Trophoblast cell (in vitro differentiated cells and primary cell): ENCODE results near the gene HDC.

Experiments used
- DNase-seq, 2 donors: peaks; one replicate each; pipeline ENCODE4 v3.0.0-alpha.2; 2016
- H2AFZ ChIP-seq: 2 replicates; pipeline ENCODE4 v1.6.1; 2013; ENCODE audit warnings: low read length, moderate library complexity, mild to moderate bottlenecking; ENCODE audit not compliant: insufficient read depth, poor library complexity
- H2AK5ac ChIP-seq: 2 replicates; pipeline ENCODE4 v1.6.1; 2013; ENCODE audit warnings: mild to moderate bottlenecking, low read length
- H2BK120ac ChIP-seq: 2 replicates; pipeline ENCODE4 v1.6.1; 2013; ENCODE audit warnings: low read length, mild to moderate bottlenecking, moderate library complexity; ENCODE audit not compliant: insufficient read depth, poor library complexity
- H2BK12ac ChIP-seq: 2 replicates; pipeline ENCODE4 v1.6.1; 2013; ENCODE audit warnings: mild to moderate bottlenecking, low read length, moderate library complexity
- H2BK5ac ChIP-seq: 2 replicates; pipeline ENCODE4 v1.6.1; 2013; ENCODE audit warnings: low read length, low read depth, moderate library complexity, mild to moderate bottlenecking; ENCODE audit not compliant: poor library complexity
- H3K14ac ChIP-seq: 2 replicates; pipeline ENCODE4 v1.6.1; 2013; ENCODE audit warnings: mild to moderate bottlenecking, low read length
- H3K18ac ChIP-seq: 2 replicates; pipeline ENCODE4 v1.6.1; 2013; ENCODE audit warnings: mild to moderate bottlenecking, low read length
- H3K23ac ChIP-seq: 2 replicates; pipeline ENCODE4 v1.6.1; 2013; ENCODE audit warnings: low read length
- H3K27ac ChIP-seq: 2 replicates; pipeline ENCODE4 v1.5.1; 2013; ENCODE audit warnings: low read depth, mild to moderate bottlenecking, inconsistent platforms, low read length, moderate library complexity
- H3K27me3 ChIP-seq: 2 replicates; pipeline ENCODE4 v1.6.1; 2013; ENCODE audit warnings: inconsistent platforms, mild to moderate bottlenecking, low read length, moderate library complexity; ENCODE audit not compliant: insufficient read depth
- H3K36me3 ChIP-seq, 2 experiments: 1 replicate in 1 of 2; 2 replicates in 1 of 2; pipeline ENCODE4 v1.6.1; 2013; ENCODE audit warnings: low read length in 2 of 2, mild to moderate bottlenecking in 2 of 2, moderate library complexity in 1 of 2; ENCODE audit not compliant: insufficient read depth in 2 of 2, control insufficient read depth in 1 of 2
- H3K4ac ChIP-seq: 2 replicates; pipeline ENCODE4 v1.6.1; 2013; ENCODE audit warnings: low read depth, mild to moderate bottlenecking, low read length, moderate library complexity
- H3K4me1 ChIP-seq, 2 experiments: 1 replicate in 1 of 2; 2 replicates in 1 of 2; pipeline ENCODE4 v1.6.1; 2013; ENCODE audit warnings: low read length in 2 of 2, mild to moderate bottlenecking in 2 of 2, moderate library complexity in 1 of 2; ENCODE audit not compliant: insufficient read depth in 2 of 2, control insufficient read depth in 1 of 2
- H3K4me2 ChIP-seq: 2 replicates; pipeline ENCODE4 v1.6.1; 2013; ENCODE audit warnings: inconsistent platforms, mild to moderate bottlenecking, low read length, moderate library complexity
- H3K4me3 ChIP-seq: 2 replicates; pipeline ENCODE4 v1.5.1; 2013; ENCODE audit warnings: mild to moderate bottlenecking, low read depth, low read length, inconsistent platforms
- H3K79me1 ChIP-seq: one replicate; pipeline ENCODE4 v1.6.1; 2013; ENCODE audit warnings: low read length
- H3K79me2 ChIP-seq: 2 replicates; pipeline ENCODE4 v1.6.1; 2013; ENCODE audit warnings: low read length, mild to moderate bottlenecking; ENCODE audit not compliant: control insufficient read depth, insufficient read depth, poor library complexity
- H3K9ac ChIP-seq: 2 replicates; pipeline ENCODE4 v1.6.1; 2013; ENCODE audit warnings: mild to moderate bottlenecking, low read length
- H3K9me3 ChIP-seq: 2 replicates; pipeline ENCODE4 v1.6.1; 2013; ENCODE audit warnings: low read depth, mild to moderate bottlenecking, control low read depth, inconsistent platforms, low read length; ENCODE audit not compliant: insufficient read depth
- H4K12ac ChIP-seq: 2 replicates; pipeline ENCODE4 v1.6.1; 2013; ENCODE audit warnings: low read depth, mild to moderate bottlenecking, low read length, moderate library complexity
- H4K8ac ChIP-seq: 2 replicates; pipeline ENCODE4 v1.6.1; 2013; ENCODE audit warnings: low read depth, mild to moderate bottlenecking, low read length, moderate library complexity
- H4K91ac ChIP-seq: one replicate; pipeline ENCODE4 v1.6.1; 2013; ENCODE audit warnings: low read depth, mild to moderate bottlenecking, low read length, moderate library complexity
- WGBS: extraction: QIAGEN DNeasy Blood & Tissue Kit; methylation state at CpG from one replicate; pipeline ENCODE4 v1.1.7; 2013; ENCODE audit warnings: missing lambda C conversion rate; ENCODE audit not compliant: insufficient read length, insufficient coverage; ENCODE audit errors: extremely low coverage; 5-methylcytosine and 5-hydroxymethylcytosine counted together

HDC gene

GRCh38 chr15:50225057-50225456 is 40.5 kb downstream of the HDC start:
- Histone ChIP-seq H3K4me3 (no peak overlapping the region), H3K23ac (no peak overlapping the region), H3K14ac (no peak overlapping the region), H2BK120ac (no peak overlapping the region), H3K36me3 (no peaks in the 10 kb centered on the region), H2AK5ac (no peak overlapping the region), H3K79me2 (peaks cover 2% of the 10 kb centered on the region), H4K8ac (no peak overlapping the region), H4K12ac (no peak overlapping the region), H2BK5ac (no peak overlapping the region), H3K79me1 (no peaks in the 10 kb centered on the region), H3K9me3 (no peaks in the 10 kb centered on the region), H4K91ac (no peak overlapping the region), H2BK12ac (no peak overlapping the region), H3K27me3 (no peaks in the 10 kb centered on the region), H3K18ac (no peak overlapping the region), H3K4me2 (no peak overlapping the region), H3K4me1 (peaks cover 0 to under 1% of the 10 kb centered on the region in 2 experiments), H2AFZ (no peak overlapping the region), H3K27ac (no peak overlapping the region), H3K9ac (no peak overlapping the region), H3K4ac (no peak overlapping the region)
- no peak for DNase-seq
- WGBS = no CpG with 5 or more reads among the region's 1 CpG

- Histone ChIP-seq H4K12ac (no peak overlapping the region), H2AFZ (no peak overlapping the region), H2BK120ac (no peak overlapping the region), H3K23ac (no peak overlapping the region), H4K91ac (no peak overlapping the region), H3K9me3 (no peaks in the 10 kb centered on the region), H3K18ac (no peak overlapping the region), H4K8ac (no peak overlapping the region), H3K79me1 (no peaks in the 10 kb centered on the region), H3K4me1 (peaks cover 0 to 2% of the 10 kb centered on the region in 2 experiments), H3K79me2 (peaks cover 2% of the 10 kb centered on the region), H3K27me3 (no peaks in the 10 kb centered on the region), H3K36me3 (no peaks in the 10 kb centered on the region), H3K4ac (no peak overlapping the region), H2BK5ac (no peak overlapping the region), H3K9ac (no peak overlapping the region), H2BK12ac (no peak overlapping the region), H2AK5ac (no peak overlapping the region), H3K14ac (no peak overlapping the region), H3K4me2 (no peak overlapping the region), H3K27ac (no peak overlapping the region), H3K4me3 (no peak overlapping the region)
- WGBS = no CpG with 5 or more reads among the region's 5 CpGs
- no peak for DNase-seq
These were observed 40.9 kb downstream of the HDC start for GRCh38 chr15:50224606-50225005.

- peaks cover 2% of the 10 kb centered on the region for H3K79me2 ChIP-seq
- no peak overlapping the region for H3K4me2 ChIP-seq
- no peak overlapping the region for H4K91ac ChIP-seq
- H4K8ac ChIP-seq = no peak overlapping the region
- no peak overlapping the region for H3K4ac ChIP-seq
- H2BK120ac ChIP-seq = no peak overlapping the region
- no peak overlapping the region for H4K12ac ChIP-seq
- no peaks in the 10 kb centered on the region for H3K9me3 ChIP-seq
- no peak overlapping the region for H2BK5ac ChIP-seq
- H3K27me3 ChIP-seq = no peaks in the 10 kb centered on the region
- no CpG with 5 or more reads among the region's 2 CpGs for WGBS
- H2BK12ac ChIP-seq = no peak overlapping the region
- H3K23ac ChIP-seq = no peak overlapping the region
- H3K9ac ChIP-seq = no peak overlapping the region
- H3K27ac ChIP-seq = no peak overlapping the region
- H3K14ac ChIP-seq = no peak overlapping the region
- peaks cover 0 to 2% of the 10 kb centered on the region in 2 experiments for H3K4me1 ChIP-seq
- H2AFZ ChIP-seq = no peak overlapping the region
- peaks cover 2% of the 10 kb centered on the region for H3K79me1 ChIP-seq
- H3K4me3 ChIP-seq = no peak overlapping the region
- no peak overlapping the region for H2AK5ac ChIP-seq
- H3K18ac ChIP-seq = no peak overlapping the region
- no peak for DNase-seq
- no peaks in the 10 kb centered on the region for H3K36me3 ChIP-seq
These were observed 43.3 kb downstream of the HDC start for GRCh38 chr15:50222181-50222580.

GRCh38 chr15:50219820-50220219 is 45.7 kb downstream of the HDC start:
- H2BK12ac ChIP-seq = no peak overlapping the region
- H4K8ac ChIP-seq = no peak overlapping the region
- H3K36me3 ChIP-seq = no peaks in the 10 kb centered on the region
- no peak overlapping the region for H2BK120ac ChIP-seq
- no peak overlapping the region for H3K27ac ChIP-seq
- H2AK5ac ChIP-seq = no peak overlapping the region
- no peak overlapping the region for H3K14ac ChIP-seq
- whole genome bisulfite sequencing = no CpG with 5 or more reads among the region's 2 CpGs
- H3K79me2 ChIP-seq = peaks cover 2% of the 10 kb centered on the region
- no peak for DNase-seq
- no peaks in the 10 kb centered on the region for H3K27me3 ChIP-seq
- no peaks in the 10 kb centered on the region for H3K9me3 ChIP-seq
- H3K4me2 ChIP-seq = no peak overlapping the region
- H3K9ac ChIP-seq = no peak overlapping the region
- H3K23ac ChIP-seq = no peak overlapping the region
- H3K18ac ChIP-seq = no peak overlapping the region
- no peak overlapping the region for H4K91ac ChIP-seq
- no peak overlapping the region for H2AFZ ChIP-seq
- no peak overlapping the region for H3K4me3 ChIP-seq
- no peak overlapping the region for H4K12ac ChIP-seq
- no peak overlapping the region for H2BK5ac ChIP-seq
- H3K79me1 ChIP-seq = peaks cover 2% of the 10 kb centered on the region
- H3K4me1 ChIP-seq = peaks cover 0 to 2% of the 10 kb centered on the region in 2 experiments
- H3K4ac ChIP-seq = no peak overlapping the region
